ENCODE data around the gene PSD2. TPM values are rescaled to one million over a fixed set of nuclear protein-coding genes. Genes with fewer than 3 reads are reported as not detected.

PSD2 gene
- total RNA-seq, 1 experiment from 2014 or later, result 0.22 TPM

GRCh38 chr5:139803978-139804377, 8.4 kb downstream of the PSD2 start:
- Histone ChIP-seq H2BK5ac (ENCODE audit: insufficient read length, low read length) (no peak overlapping the region), H3K27me3 (ENCODE audit: insufficient read depth, low read length) (peaks cover 3% of the 10 kb centered on the region; the same call in 1 of the 2 replicates), H3T11ph (ENCODE audit: low read length) (no peak overlapping the region), H2BK120ac (ENCODE audit: low read depth, low read length, poor library complexity, severe bottlenecking) (no peak overlapping the region), H3K79me2 (ENCODE audit: insufficient read depth, low read length) (no peaks in the 10 kb centered on the region), H4K8ac (replicated peaks; ENCODE audit: insufficient read length, low read depth, low read length) (no peak overlapping the region), H3K4ac (ENCODE audit: low read depth, low read length) (no peak overlapping the region), H3K4me2 (ENCODE audit: insufficient read depth, insufficient read length, low read length) (no peak overlapping the region), H3K4me1 (ENCODE audit: insufficient read depth, low read length) (no peaks in the 10 kb centered on the region), H3K9me3 (ENCODE audit: control insufficient read depth, low read depth, low read length) (no peaks in the 10 kb centered on the region), H3K18ac (ENCODE audit: insufficient read length, low read depth, low read length) (no peak overlapping the region), H3K79me1 (ENCODE audit: insufficient read depth, low read depth, low read length, poor library complexity, severe bottlenecking) (no peaks in the 10 kb centered on the region), H2BK20ac (ENCODE audit: low read depth, low read length, poor library complexity, severe bottlenecking) (no peak overlapping the region), H4K5ac (ENCODE audit: insufficient read length, low read depth, low read length) (no peak overlapping the region), H2AK5ac (ENCODE audit: insufficient read length, low read length) (no peak overlapping the region), H3K14ac (ENCODE audit: insufficient read depth, low read length) (no peak overlapping the region), H3K23ac (ENCODE audit: insufficient read length, low read depth, low read length) (no peak overlapping the region), H3K9ac (ENCODE audit: extremely low read depth, insufficient read length, low read length) (no peak overlapping the region), H3K27ac (ENCODE audit: insufficient read length, low read depth, low read length) (no peak overlapping the region), H2AFZ (ENCODE audit: low read length) (no peak overlapping the region), H3K23me2 (ENCODE audit: insufficient read length, low read depth, low read length, poor library complexity, severe bottlenecking) (no peaks in the 10 kb centered on the region), H4K91ac (ENCODE audit: insufficient read length, low read depth, low read length) (no peak overlapping the region), H3K56ac (ENCODE audit: insufficient read length, low read depth, low read length) (no peak overlapping the region), H2BK12ac (ENCODE audit: insufficient read length, low read depth, low read length) (no peak overlapping the region), H4K20me1 (ENCODE audit: control insufficient read depth, insufficient read depth, insufficient read length) (no peaks in the 10 kb centered on the region), H2BK15ac (ENCODE audit: low read depth, low read length) (no peak overlapping the region)
- H3K4me3 Mint-ChIP-seq, result no peak overlapping the region
- H3K36me3 Mint-ChIP-seq (ENCODE audit: insufficient read depth in 1 of 3, low read depth in 3 of 3), result no peaks in the 10 kb centered on the region
- H3K4me1 Mint-ChIP-seq, result 0 out of 4 replicates have a peak, but pooled peaks cover 2% of the 10 kb centered on the region in 2 experiments
- H3K27ac Mint-ChIP-seq, result no peak overlapping the region
- TF ChIP-seq CTCF (conservative IDR thresholded peaks at IDR 0.05), result no peak
- no peaks in the 10 kb centered on the region; a peak in 2 of 5 replicates for H3K9me3 Mint-ChIP-seq
- no CpG with 5 or more reads among the region's 2 CpGs for WGBS (ENCODE audit: extremely low coverage, insufficient read length, low lambda C conversion rate)
- DNase-seq, result no peak
- peaks cover 69% of the 10 kb centered on the region for H3K27me3 Mint-ChIP-seq (ENCODE audit: low read depth)

Data from H9 (cell line).